Measurements from ENCODE around the gene PPP4R4. TPM values are rescaled to one million over a fixed set of nuclear protein-coding genes. Genes with fewer than 3 reads are reported as not detected.
A peak's percentile ranks its signal among the peaks of the same experiment; 100 is the strongest.

PPP4R4 gene
- polyA plus RNA-seq, 3 donors = 0.08 TPM; not detected in 2

- Histone ChIP-seq H3K9ac (ENCODE audit: insufficient read depth, low read length, poor library complexity, severe bottlenecking) (no peak overlapping the region), H3K79me2 (ENCODE audit: insufficient read depth, low read length) (no peaks in the 10 kb centered on the region), H3K27ac (ENCODE audit: low read depth in 1 of 2, low read length in 2 of 2) (no peak overlapping the region), H3K4me3 (replicated peaks in 1 of 3; ENCODE audit: low read depth in 2 of 3, low read length in 3 of 3) (no peak overlapping the region), H4K20me1 (ENCODE audit: insufficient read depth, low read length) (no peaks in the 10 kb centered on the region), H3K4me2 (replicated peaks; ENCODE audit: extremely low read depth, low read length, poor library complexity, severe bottlenecking) (no peak overlapping the region), H2AFZ (ENCODE audit: insufficient read depth, low read depth, low read length, poor library complexity, severe bottlenecking) (no peak overlapping the region), H3K27me3 (ENCODE audit: control insufficient read depth in 2 of 2, insufficient read depth in 2 of 2, low read length in 2 of 2) (peaks cover 0 to 6% of the 10 kb centered on the region in 2 donors), H3K4me1 (ENCODE audit: control insufficient read depth in 1 of 2, insufficient read depth in 2 of 2, low read length in 2 of 2) (peaks cover 13 to 24% of the 10 kb centered on the region in 2 donors), H3K9me3 (replicated peaks in 1 of 2; ENCODE audit: control insufficient read depth in 1 of 2, insufficient read depth in 1 of 2, low read length in 2 of 2) (peaks cover 0 to 6% of the 10 kb centered on the region in 2 donors), H3K36me3 (replicated peaks in 1 of 2; ENCODE audit: control insufficient read depth in 1 of 2, insufficient read depth in 2 of 2, low read length in 2 of 2) (peaks cover 13 to 15% of the 10 kb centered on the region in 2 donors)
- TF ChIP-seq CTCF (IDR thresholded peaks at IDR 0.05) = no peak
- 94% methylated on average over 4 of the region's 6 CpGs for WGBS (ENCODE audit: insufficient coverage)
- DNase-seq = no peak
- intact Hi-C loops (cut with micrococcal nuclease) = no loop called here
- H3K4me3 Mint-ChIP-seq = no peak overlapping the region
- H3K27me3 Mint-ChIP-seq (ENCODE audit: low read depth in 3 of 3) = peaks cover 5 to 15% (median 6%) of the 10 kb centered on the region in 3 donors
- H3K36me3 Mint-ChIP-seq = peaks cover 6 to 14% of the 10 kb centered on the region in 2 donors
- H3K4me1 Mint-ChIP-seq = peaks cover 16% of the 10 kb centered on the region
- peak overlapping the region in 3 of 7 donors; percentile 38 to 79 (median 42) for H3K27ac Mint-ChIP-seq
- peaks cover under 1 to 6% (median 3%) of the 10 kb centered on the region in 7 donors for H3K9me3 Mint-ChIP-seq
Measured at GRCh38 chr14:94125659-94126418, 48.3 kb upstream of the PPP4R4 start.

GRCh38 chr14:94126419-94126677 lies 47.8 kb upstream of the PPP4R4 start:
- peaks cover 16% of the 10 kb centered on the region for H3K4me1 Mint-ChIP-seq
- Histone ChIP-seq H3K27ac (ENCODE audit: low read depth in 1 of 2, low read length in 2 of 2) (no peak overlapping the region), H3K79me2 (ENCODE audit: insufficient read depth, low read length) (no peaks in the 10 kb centered on the region), H3K9me3 (replicated peaks in 1 of 2; ENCODE audit: control insufficient read depth in 1 of 2, insufficient read depth in 1 of 2, low read length in 2 of 2) (peaks cover 0 to 4% of the 10 kb centered on the region in 2 donors), H3K4me2 (replicated peaks; ENCODE audit: extremely low read depth, low read length, poor library complexity, severe bottlenecking) (no peak overlapping the region), H3K9ac (ENCODE audit: insufficient read depth, low read length, poor library complexity, severe bottlenecking) (no peak overlapping the region), H2AFZ (ENCODE audit: insufficient read depth, low read depth, low read length, poor library complexity, severe bottlenecking) (no peak overlapping the region), H3K4me3 (replicated peaks in 1 of 3; ENCODE audit: low read depth in 2 of 3, low read length in 3 of 3) (no peak overlapping the region), H3K36me3 (replicated peaks in 1 of 2; ENCODE audit: control insufficient read depth in 1 of 2, insufficient read depth in 2 of 2, low read length in 2 of 2) (peaks cover 13 to 15% of the 10 kb centered on the region in 2 donors), H3K4me1 (ENCODE audit: control insufficient read depth in 1 of 2, insufficient read depth in 2 of 2, low read length in 2 of 2) (peaks cover 13 to 24% of the 10 kb centered on the region in 2 donors), H3K27me3 (ENCODE audit: control insufficient read depth in 2 of 2, insufficient read depth in 2 of 2, low read length in 2 of 2) (peaks cover 0 to 10% of the 10 kb centered on the region in 2 donors), H4K20me1 (ENCODE audit: insufficient read depth, low read length) (no peaks in the 10 kb centered on the region)
- peak overlapping the region in 2 of 7 donors; percentile 38 to 79 for H3K27ac Mint-ChIP-seq
- H3K36me3 Mint-ChIP-seq = peaks cover 6 to 14% of the 10 kb centered on the region in 2 donors
- DNase-seq = no peak
- 88% methylated on average over 1 of the region's 1 CpG for WGBS (ENCODE audit: insufficient coverage)
- H3K27me3 Mint-ChIP-seq (ENCODE audit: low read depth in 3 of 3) = peaks cover 5 to 15% (median 9%) of the 10 kb centered on the region in 3 donors
- TF ChIP-seq CTCF (IDR thresholded peaks at IDR 0.05) = no peak
- intact Hi-C loops (cut with micrococcal nuclease) = no loop called here
- peaks cover 0 to 6% (median 2%) of the 10 kb centered on the region in 7 donors for H3K9me3 Mint-ChIP-seq
- H3K4me3 Mint-ChIP-seq = no peak overlapping the region

Measured in CD14-positive monocyte (primary cell).